ENCODE results near the gene SLC25A20.

DNA sequence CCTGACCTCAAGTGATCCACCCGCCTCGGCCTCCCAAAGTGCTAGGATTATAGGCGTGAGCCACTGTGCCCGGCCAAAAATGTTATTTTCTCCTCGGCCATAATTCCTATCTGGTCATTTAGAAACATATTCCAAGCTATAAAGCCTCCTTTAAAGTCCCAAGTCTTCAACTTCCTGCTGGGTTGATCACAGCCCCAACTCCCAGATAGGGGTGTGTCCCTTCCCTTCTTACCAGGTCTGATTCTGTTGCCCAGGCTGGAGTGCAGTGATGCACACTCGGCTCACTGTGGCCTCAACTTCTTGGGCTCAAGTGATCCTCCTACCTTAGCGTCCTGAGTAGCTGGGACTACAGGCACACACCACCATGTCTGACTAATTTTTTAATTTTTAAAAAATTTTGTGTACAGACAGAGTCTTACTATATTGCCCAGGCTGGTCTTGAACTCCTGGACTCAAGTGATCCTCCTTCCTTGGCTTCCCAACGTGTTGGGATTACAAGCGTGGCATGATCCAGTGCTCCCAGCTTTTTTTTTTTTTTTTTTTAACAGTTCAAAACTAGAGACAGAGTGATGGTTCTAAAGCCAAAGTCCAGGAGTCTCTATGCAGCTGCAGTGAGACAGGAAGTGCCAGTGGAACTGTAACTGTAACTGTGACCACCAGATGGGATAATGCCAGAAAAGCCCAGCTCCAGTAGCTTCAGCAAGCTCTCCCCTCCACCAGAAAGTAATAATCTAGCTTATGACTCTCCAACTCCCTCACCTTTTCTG lies 42.8 kb downstream of the SLC25A20 start:
- TF ChIP-seq, protein P1, sequence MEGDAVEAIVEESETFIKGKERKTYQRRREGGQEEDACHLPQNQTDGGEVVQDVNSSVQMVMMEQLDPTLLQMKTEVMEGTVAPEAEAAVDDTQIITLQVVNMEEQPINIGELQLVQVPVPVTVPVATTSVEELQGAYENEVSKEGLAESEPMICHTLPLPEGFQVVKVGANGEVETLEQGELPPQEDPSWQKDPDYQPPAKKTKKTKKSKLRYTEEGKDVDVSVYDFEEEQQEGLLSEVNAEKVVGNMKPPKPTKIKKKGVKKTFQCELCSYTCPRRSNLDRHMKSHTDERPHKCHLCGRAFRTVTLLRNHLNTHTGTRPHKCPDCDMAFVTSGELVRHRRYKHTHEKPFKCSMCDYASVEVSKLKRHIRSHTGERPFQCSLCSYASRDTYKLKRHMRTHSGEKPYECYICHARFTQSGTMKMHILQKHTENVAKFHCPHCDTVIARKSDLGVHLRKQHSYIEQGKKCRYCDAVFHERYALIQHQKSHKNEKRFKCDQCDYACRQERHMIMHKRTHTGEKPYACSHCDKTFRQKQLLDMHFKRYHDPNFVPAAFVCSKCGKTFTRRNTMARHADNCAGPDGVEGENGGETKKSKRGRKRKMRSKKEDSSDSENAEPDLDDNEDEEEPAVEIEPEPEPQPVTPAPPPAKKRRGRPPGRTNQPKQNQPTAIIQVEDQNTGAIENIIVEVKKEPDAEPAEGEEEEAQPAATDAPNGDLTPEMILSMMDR (IDR thresholded peaks at IDR 0.05), result no peak
- no peak for TF ChIP-seq POLR2A (IDR thresholded peaks at IDR 0.05)
